Measurements from ENCODE around the gene PLCXD1.

The PLCXD1 gene

DNA sequence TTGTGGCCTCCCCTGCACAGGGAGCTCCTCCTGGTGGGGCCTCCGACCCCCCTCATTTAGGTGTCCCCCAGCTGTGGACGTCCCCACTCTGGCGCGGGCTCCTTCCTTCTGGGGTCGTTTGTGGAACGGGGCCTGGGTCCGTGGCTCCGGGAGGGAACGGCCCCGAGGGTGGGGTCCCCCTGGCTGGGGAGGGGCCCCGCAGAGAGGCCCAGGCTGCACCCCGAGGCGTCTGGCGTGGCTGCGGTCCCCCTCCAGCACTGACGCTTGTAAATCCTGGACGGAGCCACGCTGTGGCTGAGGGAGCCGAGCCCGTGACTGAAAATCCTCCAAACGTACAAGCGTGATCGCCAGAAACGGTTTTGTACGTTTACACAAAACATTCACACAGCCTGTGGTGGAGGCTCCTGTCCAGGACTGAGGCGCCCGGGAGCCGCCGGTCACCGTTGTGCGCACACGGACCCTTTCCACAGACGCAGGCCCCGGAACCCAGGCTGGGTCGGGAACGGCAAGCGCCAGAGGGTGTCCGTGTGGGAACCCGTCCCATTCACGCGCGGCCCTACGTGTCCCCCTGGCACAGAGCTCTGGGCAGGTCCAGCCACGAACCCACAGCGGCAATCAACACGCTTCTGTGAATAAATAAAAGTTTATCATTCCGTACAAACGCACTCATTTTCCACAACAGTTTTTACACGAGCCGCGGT, 52.6 kb downstream of the PLCXD1 start:
- DNase-seq (ENCODE audit: low read depth in 2 of 2): no peak

DNA sequence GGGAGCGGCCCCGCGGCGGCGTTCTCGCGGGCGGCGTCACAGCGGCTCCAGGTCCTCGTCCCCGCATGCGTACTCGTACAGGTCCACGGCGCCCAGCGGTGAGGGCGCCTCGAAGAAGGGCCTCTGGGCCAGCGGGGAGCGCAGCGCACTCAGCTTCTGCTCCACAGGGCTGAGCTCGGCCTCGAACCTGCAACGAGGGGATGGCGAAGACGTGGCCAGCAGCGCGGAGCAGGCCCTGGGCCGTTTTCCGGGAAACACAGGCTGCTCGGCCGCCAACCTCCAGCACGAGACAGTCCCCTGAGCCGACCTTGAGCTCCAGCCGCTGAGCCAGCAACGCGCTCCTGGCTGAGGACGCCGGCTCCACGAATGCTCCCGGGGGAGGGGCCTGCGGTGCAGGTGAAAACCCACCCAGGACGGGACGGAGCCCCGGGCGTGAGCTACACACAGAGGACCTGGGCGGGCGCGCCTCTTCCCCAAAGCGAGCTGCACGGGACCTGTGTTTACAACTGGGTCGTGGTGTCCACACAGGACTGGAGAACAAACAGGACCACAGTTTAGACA, 53.2 kb downstream of the PLCXD1 start:
- no peak for DNase-seq (ENCODE audit: low read depth in 2 of 2)

DNA sequence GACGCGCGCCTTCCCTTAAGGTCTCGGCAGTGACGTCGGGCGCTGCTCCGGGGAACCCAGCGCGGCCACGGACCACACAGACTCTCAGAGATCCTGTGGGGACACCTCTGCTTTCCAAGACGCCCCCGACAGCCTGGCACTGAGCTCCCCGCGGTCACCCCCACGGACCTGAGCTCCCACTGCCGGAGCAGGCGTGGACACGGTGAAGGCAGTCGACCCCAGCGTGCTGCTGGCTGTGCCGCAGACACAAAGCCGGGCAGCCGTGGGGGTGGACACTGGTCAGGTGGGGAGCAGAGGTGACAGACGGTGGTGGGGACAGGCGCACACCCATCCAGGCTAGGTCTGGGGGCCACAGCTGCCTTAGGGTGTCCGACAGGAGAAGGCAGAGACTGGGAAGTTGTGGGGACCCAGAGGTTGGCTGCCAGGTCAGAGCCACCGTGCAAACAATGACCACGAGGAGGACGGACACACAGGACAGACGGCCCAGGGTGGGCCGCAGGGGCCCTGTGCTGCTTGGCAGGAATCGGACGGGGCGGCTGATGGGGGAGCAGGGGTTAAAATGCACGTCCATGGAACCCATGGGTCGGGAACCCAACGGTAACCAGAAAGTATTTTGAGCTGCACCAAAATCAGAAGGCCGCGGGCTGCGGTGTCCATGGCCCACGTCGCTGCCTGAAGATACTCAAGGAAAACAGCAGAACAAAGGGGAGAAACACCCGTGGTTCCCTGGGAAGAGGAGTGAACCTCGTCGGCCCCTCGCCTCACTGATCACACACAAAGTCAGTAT, 54.0 kb downstream of the PLCXD1 start:
- no peak for DNase-seq (ENCODE audit: low read depth in 2 of 2)

DNA sequence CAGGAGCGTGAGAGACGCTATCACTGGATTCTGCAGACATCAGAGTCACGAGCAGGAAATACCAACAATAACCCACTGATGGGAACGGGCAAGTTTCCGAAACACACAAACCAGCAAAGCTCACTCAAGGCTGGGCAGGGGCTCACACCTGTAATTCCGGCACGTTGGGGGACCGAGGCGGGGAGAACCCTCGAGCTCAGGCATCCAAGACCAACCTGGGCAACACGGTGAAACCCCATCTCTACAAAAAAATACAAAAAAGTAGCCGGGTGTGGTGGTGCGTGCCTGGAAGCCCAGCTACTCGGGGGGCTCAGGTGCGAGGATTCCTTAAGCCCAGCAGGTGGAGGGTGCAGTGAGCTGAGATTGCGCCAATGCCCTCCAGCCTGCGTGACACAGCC, 54.6 kb downstream of the PLCXD1 start:
- DNase-seq (ENCODE audit: low read depth in 2 of 2): no peak

DNA sequence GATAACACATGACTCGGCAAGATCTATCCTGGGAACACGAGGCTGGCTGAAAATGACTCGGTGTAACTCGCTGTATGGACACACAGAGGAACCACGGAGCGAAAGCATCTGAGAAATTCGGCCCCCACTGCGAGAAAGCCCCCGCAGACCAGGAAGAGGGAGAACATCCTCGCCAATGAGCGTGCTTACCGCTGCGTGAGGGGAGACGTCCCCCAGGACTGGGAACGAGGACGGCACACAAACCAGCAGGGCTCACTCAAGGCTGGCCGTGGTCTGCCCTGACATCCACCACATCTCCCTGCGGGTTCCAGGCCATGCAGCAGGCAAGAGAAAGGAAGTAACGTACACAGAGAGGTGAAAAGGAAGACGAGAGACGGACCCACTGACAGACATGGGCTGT, 55.0 kb downstream of the PLCXD1 start:
- no peak for DNase-seq (ENCODE audit: low read depth in 2 of 2)

DNA sequence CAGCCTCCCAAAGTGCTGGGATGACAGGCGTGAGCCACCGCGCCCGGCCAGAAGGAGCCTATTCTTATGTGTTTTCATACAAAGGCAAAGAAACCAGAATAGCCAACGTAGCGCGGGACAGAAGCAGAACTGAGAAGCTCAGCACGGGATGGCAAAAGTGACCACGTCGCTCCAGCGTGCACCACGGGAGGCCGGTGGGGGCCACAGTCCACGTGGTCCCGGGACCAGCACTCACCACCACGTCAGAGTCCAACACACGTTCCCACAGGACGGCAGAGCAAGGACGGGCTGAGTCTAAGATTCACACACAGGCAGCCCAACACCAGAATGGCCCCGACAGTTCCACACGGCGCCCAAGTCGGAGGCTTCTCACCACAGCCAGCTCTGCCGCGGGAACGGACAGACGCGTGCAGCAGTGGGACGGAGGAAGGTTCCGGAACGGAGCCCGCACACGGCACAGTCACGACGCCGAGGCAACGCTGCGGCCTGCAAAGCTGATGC, 56.2 kb downstream of the PLCXD1 start:
- no peak for DNase-seq (ENCODE audit: low read depth in 2 of 2)

DNA sequence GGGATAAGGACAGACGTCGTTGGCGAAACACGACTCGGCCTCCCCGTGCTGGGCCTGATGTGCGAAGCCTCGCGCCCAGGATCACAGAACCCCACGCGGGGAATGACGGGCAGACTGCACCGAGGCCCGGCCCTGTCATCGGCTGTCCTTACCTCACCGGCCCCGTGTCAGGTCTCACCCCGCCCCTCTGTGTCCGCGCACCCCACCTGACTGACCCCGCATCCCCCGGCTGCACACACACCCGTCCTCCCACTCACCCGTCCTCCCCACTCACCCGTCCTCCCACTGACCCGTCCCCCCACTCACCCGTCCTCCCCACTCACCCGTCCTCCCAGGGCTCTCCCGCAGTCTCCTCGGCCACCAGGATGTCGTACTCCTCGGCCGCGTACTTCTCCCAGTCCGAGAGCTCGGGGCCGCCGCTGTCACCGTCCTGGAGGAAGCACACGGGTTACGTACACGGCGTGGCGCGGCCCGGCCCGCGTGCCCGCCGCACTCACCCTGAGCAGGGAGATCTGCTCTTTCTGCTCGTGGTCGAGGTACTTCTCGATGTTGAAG, 57.2 kb downstream of the PLCXD1 start:
- no peak for DNase-seq (ENCODE audit: low read depth in 2 of 2)

DNA sequence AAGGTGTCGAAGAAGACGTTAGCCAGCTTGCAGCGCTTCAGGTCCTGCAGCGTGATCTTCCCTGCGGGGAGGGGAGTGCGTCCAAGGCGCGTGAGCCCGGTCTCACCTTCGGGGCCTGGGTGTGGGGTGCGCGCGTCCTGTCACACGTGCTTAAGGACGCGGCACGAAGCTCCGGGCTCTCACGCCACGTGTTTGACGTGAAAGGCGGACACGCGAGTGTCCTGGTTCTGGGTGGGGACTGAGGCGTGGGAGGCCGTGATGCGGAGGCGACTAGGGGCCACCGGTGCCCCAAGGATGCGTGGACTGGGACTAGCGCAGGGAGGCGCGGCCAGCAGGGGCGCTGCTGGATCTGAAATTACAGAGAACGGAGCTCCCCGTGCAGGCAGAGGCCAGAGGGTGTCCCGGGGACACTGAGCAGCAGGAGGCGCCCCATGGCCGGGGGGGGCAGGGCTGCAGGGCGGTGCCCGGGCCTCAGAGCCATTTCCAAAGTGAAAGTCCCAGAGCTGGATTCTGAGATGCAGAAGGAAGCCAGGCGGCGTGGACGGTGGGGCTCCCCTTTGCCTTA, 57.7 kb downstream of the PLCXD1 start:
- DNase-seq (ENCODE audit: low read depth in 2 of 2): no peak

DNA sequence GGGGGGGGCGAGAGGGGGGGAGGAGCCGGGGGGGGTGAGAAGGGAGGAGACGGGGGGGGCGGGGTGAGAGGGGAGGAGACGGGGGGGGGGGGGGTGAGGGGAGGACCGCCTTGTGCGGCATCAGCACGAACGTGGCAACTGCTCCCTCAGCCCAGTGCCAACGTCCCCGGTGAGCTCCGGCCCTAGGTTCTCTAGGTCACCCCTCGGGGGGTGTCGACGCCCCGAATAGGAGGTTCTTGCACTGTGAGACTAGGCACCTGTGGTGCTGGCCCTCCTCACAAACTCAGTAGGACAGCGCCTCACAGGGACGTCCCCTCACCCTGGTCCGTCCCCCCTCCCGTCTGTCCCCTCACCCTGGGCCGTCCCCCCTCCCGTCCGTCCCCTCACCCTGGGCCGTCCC, 58.9 kb downstream of the PLCXD1 start:
- no peak for DNase-seq (ENCODE audit: low read depth in 2 of 2)

DNA sequence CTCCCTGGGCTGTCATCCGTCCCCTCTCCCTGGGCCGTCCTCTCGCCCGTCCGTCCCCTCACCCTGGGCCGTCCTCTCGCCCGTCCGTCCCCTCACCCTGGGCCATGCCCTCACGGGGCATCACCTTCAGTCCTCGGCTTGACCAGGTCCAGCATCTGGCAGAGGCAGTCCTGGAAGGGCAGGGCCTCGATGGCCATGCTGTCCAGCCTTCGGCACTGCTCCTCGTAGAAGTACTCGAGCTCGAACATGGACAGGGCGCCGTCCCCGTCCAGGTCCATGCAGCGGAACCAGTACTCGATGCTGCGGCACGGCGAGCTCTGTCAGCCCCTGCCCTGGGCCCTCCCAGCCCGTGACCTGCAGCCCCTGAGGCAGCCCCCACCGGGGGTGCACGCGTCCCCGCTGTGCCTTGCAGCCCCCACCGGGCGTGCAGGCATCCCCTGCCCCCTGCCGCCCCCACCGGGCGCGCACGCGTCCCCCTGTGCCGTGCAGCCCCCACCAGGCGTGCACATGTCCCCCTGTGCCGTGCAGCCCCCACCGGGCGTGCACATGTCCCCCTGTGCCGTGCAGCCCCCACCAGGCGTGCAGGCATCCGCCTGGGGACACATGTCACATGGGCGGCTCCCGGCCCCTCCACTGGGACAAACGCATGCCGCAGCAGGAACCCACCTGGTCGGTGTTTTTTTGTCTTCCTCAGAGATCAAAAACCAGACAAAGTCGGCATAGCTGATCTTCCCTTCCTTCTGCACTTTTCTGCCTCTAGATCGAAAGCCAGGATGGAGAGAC, 59.7 kb downstream of the PLCXD1 start:
- no peak for DNase-seq (ENCODE audit: low read depth in 2 of 2)

DNA sequence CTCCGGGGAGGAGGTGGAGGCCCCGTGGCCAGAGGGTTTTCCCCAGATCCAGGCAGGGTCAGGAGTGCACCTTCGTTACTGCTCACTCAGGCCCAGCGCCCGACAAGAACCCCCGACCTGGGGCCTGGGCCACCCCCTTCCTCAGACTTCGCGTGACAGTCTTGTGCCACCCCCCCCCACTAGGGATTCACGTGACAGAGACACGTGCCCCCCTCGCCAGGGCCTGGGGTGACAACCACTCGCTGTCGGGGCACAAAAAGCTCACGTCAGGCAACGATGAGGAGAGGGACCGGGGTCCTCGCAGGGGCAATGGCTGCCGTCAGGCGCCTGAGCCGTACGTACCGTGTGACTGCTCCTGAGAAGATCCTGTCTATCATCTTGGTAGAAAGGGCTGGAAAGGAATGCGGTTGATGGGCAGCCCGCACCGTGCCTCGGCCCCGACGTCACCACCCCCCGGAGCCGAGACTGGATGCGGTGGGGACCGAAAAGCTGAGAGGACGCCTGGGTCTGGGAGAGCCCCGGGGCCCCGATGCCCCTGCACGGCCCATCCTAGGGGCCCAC, 60.4 kb downstream of the PLCXD1 start:
- no peak for DNase-seq (ENCODE audit: low read depth in 2 of 2)

DNA sequence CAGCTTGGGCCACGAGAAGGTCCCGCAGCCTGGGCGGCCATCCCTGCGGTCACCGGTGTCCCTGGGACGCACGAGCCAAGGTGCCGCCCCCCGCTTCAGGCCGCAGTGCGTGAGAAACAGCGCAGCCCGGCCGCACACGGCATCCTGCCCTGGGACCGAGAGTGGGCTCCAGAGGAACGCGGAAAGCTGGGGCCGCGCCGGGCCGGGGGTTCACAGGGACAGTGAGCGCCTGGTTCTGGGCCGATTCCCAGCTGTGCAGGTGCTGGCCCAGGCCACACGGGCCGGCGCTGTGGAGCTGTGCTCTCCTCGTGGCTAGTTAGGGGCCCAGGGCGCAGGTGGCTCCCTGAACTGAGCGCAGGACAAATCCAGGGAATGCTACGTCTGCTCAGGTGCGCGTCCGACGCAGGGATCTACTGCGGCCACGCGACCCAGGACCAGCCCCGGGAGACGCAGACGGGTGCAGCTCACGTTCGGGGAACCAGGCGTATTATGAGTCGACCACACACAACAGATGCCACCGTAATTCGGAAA, 63.3 kb downstream of the PLCXD1 start:
- DNase-seq (ENCODE audit: low read depth in 2 of 2): no peak

DNA sequence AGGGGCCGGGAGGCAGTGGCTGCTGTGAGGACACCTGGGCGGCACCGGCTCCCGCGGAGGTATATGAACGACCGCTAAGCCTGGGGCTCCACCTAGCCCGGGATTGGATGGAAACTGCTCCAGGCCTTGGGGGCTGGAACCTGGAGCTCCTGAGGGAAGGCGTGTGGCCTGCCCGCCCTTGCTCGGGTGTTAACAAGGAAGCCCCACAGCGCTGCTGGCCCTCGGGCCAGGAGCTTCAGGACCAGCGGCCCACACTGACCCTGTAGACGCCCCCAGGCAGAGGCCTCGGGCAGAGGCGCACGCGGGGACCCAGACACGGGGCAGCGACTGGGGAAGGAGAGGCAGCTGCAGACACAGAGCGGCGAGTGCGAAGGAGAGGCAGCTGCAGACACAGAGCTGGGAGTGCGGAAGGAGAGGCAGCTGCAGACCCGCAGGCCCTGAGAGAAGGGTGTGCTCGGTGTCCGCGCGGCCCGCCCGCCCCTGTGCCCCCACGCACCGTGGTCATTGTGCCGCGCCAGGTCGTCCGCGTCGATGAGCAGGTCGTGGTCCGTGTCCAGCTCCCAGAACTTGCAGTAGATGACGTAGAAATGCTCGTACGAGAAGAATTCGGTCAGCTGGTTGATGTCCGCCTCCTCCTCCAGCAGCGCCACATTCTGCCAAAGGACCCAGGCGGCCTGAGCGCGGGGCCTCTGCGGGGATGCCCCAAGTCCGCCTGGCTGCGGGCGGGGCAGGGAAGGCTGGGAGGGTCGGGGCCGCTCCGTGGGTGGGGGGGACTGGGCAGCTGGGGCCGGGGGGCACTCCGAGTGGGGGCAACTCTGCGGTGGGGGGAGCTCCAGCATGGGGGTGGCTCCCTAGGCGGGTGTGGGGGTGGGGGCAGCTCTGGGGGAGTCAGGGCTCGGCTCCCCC, 64.1 kb downstream of the PLCXD1 start:
- DNase-seq (ENCODE audit: low read depth in 2 of 2): no peak

DNA sequence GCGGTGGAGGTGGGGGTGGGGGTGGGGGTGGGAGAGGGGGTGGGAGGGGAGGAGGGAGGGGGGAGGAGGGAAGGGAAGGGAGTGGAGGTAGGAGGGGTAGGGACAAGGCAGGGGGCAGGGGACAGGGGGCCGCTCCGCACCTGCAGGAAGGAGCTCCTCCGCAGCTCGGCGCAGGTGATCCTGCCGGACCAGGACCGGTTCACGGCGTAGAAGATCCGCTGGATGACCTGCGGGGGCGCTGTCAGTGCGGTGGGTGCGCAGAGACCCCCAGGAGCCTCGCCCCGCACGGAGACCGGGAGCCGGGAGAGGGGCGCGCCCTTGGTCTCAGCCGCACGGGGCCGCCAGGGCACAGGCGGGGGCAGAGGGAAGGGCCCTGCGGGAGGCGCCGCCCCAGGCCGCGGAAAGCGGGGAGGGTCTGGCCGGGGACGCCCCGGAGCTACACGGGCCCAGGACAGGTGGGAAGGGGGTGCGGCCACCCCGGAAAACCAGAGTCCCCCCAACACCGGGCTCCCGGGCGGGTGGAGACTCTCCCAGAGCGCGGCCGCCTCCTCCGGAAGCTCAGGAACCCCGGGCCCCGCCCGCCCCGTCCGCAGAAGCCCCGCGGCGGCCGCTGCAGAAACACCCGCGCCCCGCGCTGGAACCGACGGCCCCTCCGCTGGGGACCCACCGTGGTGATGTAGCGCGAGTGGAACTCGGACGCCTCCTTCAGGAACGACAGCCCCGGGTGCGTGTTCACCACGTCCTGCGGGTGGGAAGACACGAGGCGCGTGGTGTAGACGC, 65.0 kb downstream of the PLCXD1 start:
- DNase-seq (ENCODE audit: low read depth in 2 of 2): no peak

DNA sequence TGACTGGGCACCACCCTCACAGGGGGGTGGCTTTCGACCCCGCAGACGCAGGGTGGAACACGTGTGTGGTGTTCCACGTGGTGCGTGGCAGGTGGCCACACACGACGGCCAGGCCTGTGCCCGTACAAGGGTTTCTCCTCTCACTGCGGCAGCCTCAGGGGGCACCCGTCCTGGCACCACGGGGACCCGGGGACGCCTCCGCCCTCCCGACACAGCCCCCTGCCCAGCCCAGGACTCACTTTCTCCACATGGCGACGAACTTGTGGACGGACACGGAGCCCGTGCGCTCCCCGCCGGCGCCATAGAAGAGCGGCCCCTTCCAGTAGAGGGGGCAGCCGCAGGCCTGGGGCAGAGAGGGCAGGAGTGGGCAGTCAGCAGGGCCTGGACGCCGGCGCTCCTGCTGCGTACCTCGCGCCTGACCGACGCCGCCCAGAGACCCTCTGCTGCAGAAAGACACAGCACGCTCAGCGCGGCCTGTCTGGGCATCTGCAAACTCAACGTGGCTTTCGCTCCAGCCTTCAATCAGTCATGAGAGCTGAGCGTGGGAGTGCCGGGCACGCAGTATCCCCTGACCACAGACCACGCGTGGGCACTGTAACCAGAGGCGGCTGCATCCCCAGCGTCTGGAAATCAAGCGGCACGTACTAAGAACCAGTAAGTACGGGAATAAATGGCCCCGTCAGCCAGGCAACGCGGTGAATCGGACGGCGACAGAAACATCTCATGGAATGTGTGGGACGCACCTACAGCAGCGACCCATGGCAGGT, 66.4 kb downstream of the PLCXD1 start:
- DNase-seq (ENCODE audit: low read depth in 2 of 2): no peak

DNA sequence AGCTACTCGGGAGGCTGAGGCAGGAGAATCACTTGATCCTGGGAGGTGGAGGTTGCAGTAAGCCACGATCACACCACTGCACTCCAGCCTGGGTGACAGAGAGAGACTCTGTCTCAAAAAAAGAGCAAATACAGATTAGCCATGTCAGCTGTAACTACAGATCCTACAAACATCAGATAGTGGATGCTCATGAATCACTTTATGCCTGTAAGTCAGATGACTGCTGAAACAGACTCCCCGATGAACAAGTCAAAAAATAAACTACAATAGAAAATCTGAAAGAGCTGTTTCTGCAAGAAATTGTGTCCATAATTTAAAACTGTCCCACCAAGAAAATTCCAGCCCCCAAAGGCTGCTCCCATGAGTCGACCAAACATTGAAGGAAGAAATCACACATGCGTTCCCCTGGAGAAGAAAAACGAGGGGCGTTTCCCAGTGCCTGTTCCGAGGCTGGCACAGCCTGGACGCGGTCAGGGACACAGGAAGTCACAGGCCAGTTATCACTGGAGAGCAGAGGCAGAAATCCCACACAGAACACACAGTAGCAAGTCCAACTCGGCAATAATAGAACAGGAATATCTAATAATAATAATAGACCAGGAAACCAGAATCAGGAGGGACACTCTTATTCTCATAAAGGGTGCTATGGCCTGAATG, 67.4 kb downstream of the PLCXD1 start:
- no peak for DNase-seq (ENCODE audit: low read depth in 2 of 2)

DNA sequence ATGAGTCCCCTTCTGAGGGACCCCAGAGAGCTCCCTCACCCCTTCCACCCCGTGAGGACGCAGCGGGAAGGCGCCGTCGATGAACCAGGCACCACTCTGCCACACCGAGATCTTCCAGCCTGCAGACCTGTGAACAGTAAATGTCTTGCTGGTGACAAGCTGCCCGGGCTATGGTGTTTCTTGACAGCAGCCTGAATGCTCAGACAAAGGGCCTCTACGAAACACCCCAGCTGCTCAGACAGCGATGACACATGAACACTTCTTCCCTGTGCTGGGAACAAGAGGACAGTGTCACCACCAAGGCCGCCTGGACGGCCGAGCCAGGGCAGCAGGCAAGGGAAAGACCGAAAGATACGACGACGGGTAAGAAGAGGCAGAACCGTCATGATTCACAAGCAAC, 68.0 kb downstream of the PLCXD1 start:
- DNase-seq (ENCODE audit: low read depth in 2 of 2): no peak

DNA sequence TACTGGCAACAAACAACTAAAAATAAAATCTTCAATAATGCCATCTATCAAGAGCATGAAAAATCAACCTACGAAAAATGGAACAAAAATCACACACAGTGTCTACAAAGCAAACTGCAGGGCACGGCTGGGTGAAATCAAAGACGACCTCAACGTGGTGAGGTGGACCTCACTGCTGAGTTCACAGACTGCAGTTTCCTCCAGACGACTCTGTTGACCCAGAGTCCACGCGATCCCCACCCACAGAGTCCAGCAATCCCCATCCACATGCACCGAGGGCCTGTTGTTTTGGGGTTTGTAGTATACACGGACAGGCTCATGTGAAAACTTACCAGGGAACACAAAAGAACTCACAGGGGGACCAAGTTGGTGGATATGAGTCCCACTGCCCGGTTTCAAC, 68.5 kb downstream of the PLCXD1 start:
- no peak for DNase-seq (ENCODE audit: low read depth in 2 of 2)

Measured in stimulated activated CD4-positive, alpha-beta T cell treated with anti-CD3 and anti-CD28 coated beads, Interleukin-1b, Interleukin-23, amount 100 ng/mL, for 4 hours (primary cell).